Umbilical cord (tissue), 2 donors: Measurements from ENCODE around the gene RAD51B. TPM values are rescaled to one million over a fixed set of nuclear protein-coding genes. Genes with fewer than 3 reads are reported as not detected.

ENCODE experiments used
- DNase-seq: peaks from one replicate; pipeline ENCODE4 v3.0.0-alpha.2; 2015; ENCODE audit warnings: low spot score
- total RNA-seq: library from RNA; depleted of rRNA; stranded (reverse); fragments of >200 nt; gene quantifications from one replicate; pipeline ENCODE4 v1.2.3, GENCODE V29; 2014; ENCODE audit warnings: low replicate concordance; ENCODE audit not compliant: insufficient read depth

Gene RAD51B
- total RNA-seq, 1 donor from 2014 or later: 34.2 TPM

DNA sequence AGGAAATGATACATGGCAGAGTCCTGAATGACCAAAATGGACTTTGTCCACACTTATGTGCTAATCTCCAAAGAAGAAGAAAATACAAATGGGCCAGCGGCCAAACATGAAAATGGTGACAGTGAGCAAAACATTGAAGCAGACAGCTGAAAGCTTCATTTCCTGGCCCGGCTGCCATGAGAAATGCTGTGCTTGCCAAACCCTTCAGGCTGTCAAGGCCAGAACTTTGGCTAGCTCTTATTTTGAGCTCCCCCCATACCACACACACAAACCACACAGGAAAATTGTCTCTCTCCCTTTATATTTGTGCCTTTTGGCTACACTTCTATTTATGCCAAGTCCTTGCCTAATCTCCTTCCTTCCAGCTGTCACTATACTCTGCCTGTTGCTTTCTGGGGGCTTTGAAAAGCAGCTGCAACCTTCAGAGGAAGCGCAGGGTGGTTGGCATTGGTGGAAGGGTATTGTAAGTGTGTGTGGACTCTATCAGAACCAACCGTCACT, 323.8 kb downstream of the RAD51B start:
- no peak for DNase-seq

DNA sequence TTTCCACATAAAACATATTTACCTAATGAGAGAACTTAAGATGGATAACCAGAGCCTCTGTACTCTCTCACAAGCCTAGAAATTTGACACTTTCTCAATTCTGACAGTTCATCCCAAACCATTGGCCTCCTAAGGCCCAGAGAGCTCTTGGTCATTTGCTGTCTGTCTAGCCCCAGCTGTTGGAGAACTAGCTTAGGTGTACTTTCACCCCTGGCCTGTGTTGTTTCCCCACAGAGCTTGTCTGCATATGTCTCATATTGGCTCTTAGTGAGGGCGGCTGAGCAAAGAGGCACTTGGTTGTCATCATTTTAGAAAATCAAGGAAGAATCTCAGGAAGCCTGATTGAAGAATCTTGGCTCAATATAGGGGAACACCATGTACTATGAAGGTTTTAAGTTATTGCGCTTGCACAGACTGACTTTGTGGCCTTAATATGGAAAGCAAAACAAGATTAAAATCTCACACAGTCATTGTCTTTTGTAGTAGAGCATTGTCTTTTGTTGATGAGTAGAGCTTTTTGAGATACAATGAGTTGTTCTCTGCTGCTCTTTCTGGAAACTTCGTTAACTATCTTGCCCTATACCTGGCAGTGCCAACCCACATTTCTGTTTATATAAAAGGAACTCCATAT, 324.6 kb downstream of the RAD51B start:
- DNase-seq: peak; percentile 68

DNA sequence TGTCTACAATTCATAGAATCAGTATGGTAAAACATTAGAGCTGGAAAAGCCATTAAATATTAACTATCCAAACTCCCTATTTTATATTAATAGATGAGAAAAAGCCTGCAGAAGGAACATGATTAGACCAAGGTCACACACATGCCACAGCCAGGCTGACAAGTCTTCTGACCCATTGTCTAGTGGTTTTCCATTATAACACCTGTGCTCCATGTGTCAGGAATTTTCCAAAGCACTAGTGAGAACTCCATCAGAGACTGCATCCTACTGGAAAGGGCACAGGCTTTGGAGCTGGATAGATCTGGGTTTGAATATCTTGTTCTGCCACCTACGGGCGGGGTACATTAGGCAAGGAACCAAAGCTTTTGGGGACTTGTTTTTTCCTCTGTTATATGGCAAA, 325.5 kb downstream of the RAD51B start:
- DNase-seq: no peak

DNA sequence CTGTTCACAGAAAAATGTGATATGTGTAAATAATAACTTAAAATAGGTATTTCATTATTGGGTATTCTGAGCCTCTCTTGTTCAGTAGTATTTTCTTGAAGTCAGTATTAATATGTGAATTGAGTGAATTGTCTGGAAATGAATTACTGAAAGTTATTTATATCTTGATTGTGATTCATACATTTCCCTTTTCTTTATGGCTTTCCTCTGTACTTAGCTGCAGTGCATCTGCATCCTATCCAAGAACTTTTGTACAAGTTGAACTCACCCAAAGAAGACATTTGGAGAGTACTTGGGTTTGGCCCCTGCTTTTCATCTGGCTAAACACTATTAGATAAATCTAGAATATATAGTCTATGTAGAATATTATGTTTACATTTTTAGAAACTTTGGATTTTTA, 326.0 kb downstream of the RAD51B start:
- DNase-seq: peak; percentile 72

DNA sequence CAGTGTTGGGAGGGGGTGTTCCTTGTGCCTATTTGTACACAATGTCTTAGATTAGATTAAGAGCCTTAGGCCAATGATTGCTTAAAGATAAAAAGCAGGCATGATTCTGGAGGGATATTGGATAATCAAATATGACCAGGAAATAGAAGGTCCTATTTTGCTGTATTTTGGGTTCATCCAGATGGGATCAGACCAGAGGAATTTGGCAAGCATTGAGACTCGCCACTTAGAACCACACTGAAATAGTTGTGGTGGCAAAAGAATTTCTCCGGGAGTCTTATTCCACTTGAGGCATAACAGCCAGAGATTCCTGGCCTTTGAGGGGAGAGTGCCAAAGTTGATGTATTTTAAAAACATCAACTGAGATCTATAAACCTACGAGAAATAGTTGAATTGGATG, 327.2 kb downstream of the RAD51B start:
- DNase-seq: peak; percentile 65

DNA sequence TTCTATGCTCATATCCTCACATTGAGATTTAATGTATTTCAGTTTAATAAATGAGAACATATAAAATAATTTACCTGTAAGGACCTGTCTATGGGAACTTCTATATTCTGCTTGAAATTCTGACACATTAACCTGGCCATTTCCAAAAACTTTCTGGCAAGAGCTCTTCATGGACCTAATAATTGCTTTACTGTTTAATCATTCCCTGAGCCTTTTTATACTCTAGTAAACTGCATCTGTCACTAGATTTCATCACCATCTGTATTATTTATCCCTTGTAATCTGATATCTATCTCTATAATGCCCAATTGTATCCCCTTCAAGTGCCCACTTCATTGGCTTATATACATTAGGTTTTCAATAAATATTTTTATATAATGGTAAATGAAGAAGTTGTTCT, 327.7 kb downstream of the RAD51B start:
- no peak for DNase-seq

DNA sequence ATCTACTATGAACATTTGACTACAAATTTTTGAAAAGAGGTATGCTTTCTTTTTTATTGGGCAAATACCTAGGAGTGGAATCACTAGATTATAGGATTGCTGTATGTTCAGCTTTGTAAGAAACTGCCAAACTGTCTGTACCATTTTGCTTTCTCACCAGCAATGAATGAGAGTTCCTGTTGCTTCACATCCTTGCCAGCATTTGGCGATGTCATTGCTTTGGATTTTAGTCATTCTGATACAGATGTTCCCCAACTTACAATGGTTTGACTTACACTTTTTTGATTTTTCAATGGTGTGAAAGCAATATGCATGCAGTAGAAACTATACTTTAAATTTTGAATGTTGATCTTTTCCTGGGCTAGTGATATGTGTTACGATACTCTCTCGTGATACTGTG, 328.7 kb downstream of the RAD51B start:
- DNase-seq: no peak

DNA sequence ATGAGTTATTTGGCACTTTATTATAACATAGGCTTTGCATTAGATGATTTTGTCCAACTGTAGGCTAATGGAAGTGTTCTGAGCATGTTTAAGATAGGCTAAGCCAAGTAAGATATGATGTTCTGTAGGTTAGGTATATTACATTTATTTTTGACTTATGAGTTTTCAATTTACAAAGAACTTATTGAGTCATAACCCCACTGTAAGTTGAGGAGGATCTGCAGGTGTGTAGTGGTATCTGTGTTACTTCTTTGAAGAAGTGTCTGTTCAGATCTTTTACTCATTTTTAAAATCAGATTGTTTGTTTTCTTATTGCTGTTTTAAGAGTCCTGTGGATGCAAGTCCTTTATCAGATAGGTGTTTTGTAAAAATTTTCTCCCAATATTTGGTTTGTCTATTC, 329.2 kb downstream of the RAD51B start:
- no peak for DNase-seq

DNA sequence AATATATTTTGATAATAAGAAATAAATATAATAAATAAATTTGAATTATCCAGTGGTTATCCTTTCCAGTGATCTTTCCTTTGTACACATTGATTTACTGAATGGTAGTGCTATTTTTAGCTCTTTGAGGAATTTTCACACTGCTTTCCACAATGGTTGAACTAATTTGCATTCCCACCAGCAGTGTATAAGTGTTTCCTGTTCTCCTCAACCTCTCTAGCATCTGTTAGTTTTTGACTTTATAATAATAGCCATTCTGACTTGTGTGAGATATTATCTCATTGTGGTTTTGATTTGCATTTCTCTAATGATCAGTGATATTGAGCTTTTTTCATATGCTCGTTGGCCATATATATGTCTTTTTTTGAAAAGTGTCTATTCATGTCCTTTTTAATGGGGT, 333.7 kb downstream of the RAD51B start:
- no peak for DNase-seq

DNA sequence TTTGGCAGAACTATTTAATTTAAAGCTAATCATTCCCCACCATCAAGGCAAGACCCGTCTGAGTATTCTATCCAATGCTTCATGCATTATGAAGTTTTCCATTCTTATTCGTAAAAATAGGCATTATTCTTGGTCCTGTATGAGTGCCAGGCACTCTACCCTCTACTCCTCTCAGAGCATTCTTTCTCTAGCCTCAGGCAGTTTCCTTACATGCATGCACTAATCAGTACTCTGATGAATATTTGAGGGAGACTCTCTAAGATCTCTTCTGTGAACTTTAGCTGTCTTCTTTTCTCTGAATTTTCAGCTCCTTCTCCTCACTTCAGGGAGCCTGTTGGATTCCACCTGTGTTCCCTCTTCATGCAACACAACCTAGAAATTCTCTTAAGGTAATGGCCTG, 334.7 kb downstream of the RAD51B start:
- no peak for DNase-seq

DNA sequence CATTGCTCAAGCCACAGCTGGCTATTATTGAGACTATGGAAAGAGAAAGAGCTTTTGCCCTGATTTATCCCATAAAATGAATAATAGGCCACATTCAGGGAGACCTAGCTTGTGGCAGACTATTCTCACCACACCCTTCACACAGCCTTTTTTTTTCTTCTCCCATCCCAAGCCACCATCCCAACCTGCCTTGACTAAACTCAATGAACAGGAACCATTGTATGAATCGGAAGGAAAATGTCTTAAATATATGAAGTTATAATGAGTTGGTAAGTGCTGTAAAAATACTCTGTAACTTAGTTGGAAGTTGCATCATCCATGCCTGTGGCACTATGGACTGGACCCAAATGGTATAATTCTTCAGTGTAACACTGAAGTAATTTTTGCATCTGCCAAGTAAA, 338.4 kb downstream of the RAD51B start:
- DNase-seq: no peak

DNA sequence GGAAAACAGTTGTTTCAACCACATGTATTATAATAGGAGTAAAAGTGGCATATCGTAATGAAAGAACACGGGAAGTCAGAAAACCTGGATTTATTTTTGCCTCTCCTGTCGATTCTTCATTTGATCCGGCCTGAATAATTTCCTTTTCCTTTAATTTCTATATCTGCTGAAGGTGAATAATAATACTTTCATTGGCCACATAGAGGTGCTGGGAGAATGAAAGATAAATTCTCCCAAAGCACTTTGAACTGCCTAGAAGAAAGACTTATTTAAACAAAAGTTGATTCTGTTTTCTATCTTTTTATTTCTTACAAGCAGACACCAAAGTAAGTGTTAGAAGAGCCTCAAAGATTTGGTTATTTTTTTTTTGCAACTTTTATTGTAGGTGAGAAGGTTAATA, 339.1 kb downstream of the RAD51B start:
- DNase-seq: no peak

DNA sequence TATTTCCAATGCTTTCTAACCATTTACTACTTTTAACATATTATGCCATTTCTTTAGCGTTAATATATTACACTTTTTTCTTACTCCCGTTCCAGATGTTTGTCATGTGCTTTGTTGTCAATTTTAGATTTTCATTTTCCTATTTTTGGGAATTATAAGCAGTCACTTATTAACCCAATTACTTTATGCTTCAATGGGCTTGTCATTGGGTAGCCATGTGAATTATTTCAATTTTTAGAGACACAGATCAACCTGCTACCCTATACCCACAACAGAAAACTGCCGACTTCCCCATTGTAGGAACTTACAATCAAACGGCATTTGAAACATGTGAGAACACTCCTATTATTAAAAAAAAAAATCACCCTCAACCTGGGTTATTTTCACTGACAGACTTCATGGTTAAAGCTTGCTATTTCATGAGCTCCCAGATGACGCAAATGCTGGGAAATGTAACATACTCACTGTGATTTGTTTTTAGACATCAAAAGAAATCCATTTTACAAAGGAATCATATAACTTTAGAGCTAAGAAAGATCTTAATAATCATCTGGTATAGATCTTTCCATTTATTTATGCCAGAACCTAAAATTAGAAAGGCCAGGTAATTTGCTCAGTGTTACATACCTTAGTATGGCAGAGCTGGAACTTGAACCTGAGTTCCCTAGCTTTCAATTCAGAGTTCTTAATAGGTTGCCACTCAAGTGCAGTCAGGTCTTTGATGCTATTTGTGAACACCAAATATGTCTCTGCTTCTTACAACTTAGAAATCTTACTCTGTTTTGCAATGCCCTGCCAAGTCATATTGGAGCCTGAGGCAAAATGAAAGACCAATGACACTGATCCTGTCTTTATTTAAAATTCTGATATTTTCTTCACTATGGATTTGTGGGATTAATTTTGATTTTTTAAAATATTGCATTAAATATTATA, 340.4 kb downstream of the RAD51B start:
- peak; percentile 68 for DNase-seq

DNA sequence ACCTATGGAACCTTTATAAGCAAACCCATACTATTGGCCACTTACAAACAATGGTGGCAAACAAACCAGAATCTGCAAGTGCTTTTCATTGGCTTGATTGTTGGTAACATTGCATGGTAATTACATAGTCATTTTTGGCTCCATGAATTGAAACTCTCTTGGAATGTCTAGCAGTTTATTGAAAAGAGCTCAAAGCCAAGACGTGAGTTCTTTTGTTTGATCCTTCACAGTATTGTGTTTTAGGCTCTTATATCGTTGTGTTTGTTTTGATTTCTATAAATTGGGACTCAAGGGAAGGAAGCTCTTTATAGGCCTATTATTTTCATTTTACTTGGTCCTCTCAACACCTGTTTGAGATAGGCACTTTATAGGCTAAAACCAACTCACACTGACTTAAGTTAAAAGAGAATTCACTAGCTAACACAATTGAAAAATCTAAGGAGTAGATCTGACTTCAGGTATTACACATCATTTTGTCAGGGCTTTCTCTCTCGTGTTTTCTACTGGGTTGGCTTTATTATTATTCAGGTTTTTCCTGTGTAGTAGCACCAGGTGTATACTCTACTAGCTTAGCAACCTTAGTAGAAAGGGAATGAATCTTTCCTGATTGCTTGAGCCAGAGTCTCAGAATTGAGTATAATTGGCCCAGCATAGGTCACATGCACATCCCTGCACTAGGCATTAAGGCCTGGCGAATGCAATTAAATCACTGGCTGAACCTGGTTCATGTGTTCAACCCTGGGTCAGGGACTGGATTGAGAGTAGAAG, 341.4 kb downstream of the RAD51B start:
- no peak for DNase-seq

DNA sequence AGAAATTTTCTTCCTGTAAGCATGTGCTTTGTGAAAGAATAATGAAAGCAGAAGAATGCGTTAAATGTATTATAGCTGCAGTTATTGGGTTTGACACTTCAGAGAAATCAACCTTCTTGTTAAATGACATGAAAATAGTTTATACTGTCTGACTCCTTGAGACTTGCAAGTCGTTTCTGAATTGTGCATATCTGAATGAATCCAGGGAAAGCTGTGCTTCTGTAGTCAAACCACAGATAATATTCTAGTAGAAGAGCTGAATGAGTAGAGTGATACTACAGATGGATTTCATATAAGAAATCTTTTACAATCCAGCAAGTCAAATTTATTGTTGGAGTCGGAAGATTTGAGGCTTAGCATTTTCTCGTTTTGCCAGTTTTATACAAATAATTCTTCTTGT, 343.3 kb downstream of the RAD51B start:
- peak; percentile 57 for DNase-seq

DNA sequence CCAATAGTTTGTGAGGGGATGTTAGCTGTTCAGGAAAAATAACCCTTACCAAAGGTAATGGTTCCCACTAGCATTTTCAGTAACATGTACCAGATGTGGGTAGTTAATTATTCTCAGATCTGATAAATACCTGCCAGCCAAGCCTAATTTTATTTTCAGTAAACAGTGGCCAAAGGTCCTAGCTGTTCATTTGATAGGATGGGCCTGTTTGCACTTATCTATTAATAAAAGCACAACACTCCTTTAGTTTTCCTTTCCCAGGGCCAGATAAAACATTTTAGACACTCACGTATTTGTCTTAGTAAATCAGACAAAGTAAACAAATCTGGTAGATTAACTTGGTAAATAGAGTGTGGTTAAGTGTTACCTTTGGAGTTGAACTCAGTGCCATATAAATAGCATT, 345.1 kb downstream of the RAD51B start:
- no peak for DNase-seq

DNA sequence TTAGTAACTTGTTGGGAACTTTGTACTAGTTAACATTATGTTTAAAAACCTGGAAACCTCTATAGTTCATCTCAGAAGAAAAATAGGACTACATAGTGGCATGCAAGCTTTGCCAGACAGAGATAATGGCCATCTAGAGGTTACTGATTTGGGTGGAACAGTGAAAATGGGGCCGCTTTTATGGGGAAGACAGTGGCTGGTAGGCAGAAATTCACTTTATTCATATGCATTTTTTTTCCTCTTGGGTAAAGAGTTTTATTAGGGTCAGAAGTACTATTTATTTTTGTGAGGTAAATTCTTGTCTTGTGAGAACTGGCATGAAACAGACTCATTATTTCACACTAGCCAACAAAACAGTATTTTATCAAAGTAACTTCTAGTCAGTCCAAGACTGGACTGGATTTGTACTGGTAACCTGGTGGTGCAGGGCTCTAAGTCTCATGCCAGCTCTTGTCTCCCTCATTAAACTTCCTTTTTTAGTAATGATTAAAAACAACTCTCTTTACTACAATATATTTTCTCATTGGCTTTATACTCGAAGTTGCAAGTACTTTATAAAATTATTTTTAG, 345.8 kb downstream of the RAD51B start:
- DNase-seq: no peak

DNA sequence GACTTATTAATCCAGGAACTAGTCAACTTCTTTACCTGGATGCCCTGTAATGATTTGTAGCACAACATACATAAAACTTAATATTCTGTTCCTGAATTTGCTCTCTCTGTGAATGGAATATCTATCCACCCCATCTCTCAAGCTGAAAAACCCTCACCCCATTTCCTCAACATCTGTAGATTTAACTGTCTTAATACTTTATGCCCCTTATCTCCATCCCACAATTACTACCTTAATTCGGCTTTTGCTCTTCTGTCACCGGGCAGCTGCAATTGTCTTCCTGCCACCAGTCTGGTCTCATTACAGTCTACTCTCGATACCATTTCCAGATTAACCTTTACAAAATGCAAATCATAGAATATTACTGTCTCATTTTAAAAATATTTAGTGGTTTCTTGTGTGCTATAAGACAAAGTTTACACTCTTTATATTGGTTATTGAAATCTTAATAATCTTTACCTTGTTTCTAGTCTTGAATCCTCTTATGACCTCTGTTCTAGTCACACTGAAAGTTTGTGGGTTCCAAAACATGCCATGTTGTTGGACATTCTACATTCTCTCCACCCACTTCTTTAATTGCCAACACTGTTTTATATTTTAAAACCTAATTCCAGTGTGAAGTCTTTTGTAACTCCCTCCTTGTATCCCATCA, 347.3 kb downstream of the RAD51B start:
- DNase-seq: no peak

DNA sequence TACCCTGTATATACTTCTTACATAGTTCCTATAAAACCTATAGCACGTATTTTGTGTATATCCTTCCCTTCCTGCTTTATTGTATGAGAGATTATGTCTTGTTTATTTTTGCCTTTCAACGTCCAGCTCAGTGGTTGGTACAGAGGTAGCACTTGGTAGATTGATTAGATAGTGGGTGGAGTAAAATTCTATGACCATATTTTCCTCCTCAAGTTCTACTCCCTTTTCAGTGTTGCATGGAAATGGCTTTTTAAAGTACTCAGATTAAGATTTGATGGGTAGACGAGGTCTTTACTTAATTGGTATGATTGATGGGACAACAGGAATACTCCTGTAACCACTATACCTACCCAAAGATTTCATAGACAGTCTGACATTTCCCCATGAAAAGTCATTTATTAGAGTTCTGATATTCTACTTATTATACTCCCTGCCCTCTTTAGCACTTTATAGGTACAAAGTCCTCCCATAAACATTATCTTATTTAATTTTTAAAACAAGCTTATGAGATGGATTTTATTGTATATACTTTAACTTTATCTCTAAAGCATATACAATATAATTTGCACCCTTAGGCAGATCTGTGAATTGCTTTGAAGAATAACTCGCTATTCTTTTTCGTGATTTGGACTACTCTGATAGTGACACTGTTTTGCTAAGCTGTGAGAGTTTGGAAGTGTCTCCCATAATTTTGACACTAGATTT, 348.0 kb downstream of the RAD51B start:
- no peak for DNase-seq

DNA sequence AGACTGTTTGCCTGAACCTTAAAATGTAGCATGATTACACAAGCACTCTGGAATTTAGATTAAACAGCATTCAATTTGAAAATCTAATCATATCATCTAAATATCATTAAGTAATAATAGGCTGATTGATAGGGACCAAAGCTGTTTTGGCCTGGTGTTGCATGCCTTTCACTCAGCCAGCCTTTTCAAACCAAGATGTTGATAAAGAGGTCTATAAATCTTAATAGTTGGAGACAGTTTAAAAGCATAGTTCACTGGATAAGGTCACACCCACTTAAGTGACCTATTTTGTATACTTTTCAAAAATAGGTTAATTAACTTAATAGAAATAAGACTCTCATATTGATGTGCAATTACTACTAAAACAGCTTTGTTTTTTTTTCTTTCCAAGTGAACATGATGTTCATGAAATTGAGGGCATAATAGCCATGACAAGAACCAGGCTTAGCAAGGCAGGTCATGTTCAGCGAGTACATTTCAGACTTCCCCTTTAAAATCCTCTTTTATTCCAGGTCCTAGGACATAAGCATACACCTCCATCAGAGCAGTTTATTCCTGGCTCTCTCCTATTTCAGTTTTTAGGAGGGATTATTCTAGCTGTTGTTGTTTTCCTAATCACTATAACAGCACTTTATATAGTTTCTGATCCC, 349.0 kb downstream of the RAD51B start:
- DNase-seq: no peak
